H9 (cell line): ENCODE data around the gene DNMBP. TPM values are rescaled to one million over a fixed set of nuclear protein-coding genes. Genes with fewer than 3 reads are reported as not detected.
A peak's percentile ranks its signal among the peaks of the same experiment; 100 is the strongest.

Source experiments
- DNase-seq: peaks from one replicate; pipeline ENCODE4 v3.0.0-alpha.2; 2017
- H2AFZ ChIP-seq: one replicate; pipeline ENCODE4 v1.6.1; 2013; ENCODE audit warnings: mild to moderate bottlenecking, low read length, control low read depth, moderate library complexity
- H2AK5ac ChIP-seq: 2 replicates; pipeline ENCODE4 v1.6.1; 2013; ENCODE audit warnings: low read length, control low read depth, mixed read lengths; ENCODE audit not compliant: insufficient read length
- H2BK120ac ChIP-seq: one replicate; pipeline ENCODE4 v1.6.1; 2013; ENCODE audit warnings: low read depth, mild to moderate bottlenecking, low read length, control low read depth, inconsistent platforms; ENCODE audit not compliant: poor library complexity, severe bottlenecking
- H2BK12ac ChIP-seq: 2 replicates; pipeline ENCODE4 v1.6.1; 2013; ENCODE audit warnings: low read length, control low read depth, mixed read lengths, low read depth; ENCODE audit not compliant: insufficient read length
- H2BK15ac ChIP-seq: 2 replicates; pipeline ENCODE4 v1.6.1; 2013; ENCODE audit warnings: low read depth, low read length, control low read depth
- H2BK20ac ChIP-seq: one replicate; pipeline ENCODE4 v1.6.1; 2013; ENCODE audit warnings: low read depth, mild to moderate bottlenecking, low read length, control low read depth, inconsistent platforms; ENCODE audit not compliant: poor library complexity, severe bottlenecking
- H2BK5ac ChIP-seq: 2 replicates; pipeline ENCODE4 v1.6.1; 2013; ENCODE audit warnings: low read length, control low read depth, mixed read lengths; ENCODE audit not compliant: insufficient read length
- H3K14ac ChIP-seq: 2 replicates; pipeline ENCODE4 v1.6.1; 2013; ENCODE audit warnings: low read length, control low read depth; ENCODE audit not compliant: insufficient read depth
- H3K18ac ChIP-seq: 2 replicates; pipeline ENCODE4 v1.6.1; 2013; ENCODE audit warnings: low read depth, mild to moderate bottlenecking, mixed read lengths, low read length, control low read depth; ENCODE audit not compliant: insufficient read length
- H3K23ac ChIP-seq: 2 replicates; pipeline ENCODE4 v1.6.1; 2013; ENCODE audit warnings: low read length, control low read depth, mixed read lengths, low read depth; ENCODE audit not compliant: insufficient read length
- H3K23me2 ChIP-seq: 2 replicates; pipeline ENCODE4 v1.6.1; 2013; ENCODE audit warnings: low read depth, mild to moderate bottlenecking, mixed read lengths, low read length, control low read depth; ENCODE audit not compliant: insufficient read length, poor library complexity, severe bottlenecking
- H3K27ac ChIP-seq: 2 replicates; pipeline ENCODE4 v1.5.1; 2013; ENCODE audit warnings: low read length, control low read depth, mixed read lengths, low read depth; ENCODE audit not compliant: insufficient read length
- H3K27me3 ChIP-seq: 2 replicates; pipeline ENCODE4 v1.6.1; 2013; ENCODE audit warnings: low read length, control low read depth, inconsistent platforms; ENCODE audit not compliant: insufficient read depth
- H3K4ac ChIP-seq: 2 replicates; pipeline ENCODE4 v1.6.1; 2013; ENCODE audit warnings: low read depth, mild to moderate bottlenecking, control low read depth, inconsistent platforms, low read length, moderate library complexity
- H3K4me1 ChIP-seq: 2 replicates; pipeline ENCODE4 v1.6.1; 2013; ENCODE audit warnings: low read length, control low read depth, inconsistent platforms; ENCODE audit not compliant: insufficient read depth
- H3K4me2 ChIP-seq: 2 replicates; pipeline ENCODE4 v1.6.1; 2013; ENCODE audit warnings: low read length, control low read depth, mixed read lengths; ENCODE audit not compliant: insufficient read length, insufficient read depth
- H3K56ac ChIP-seq: 2 replicates; pipeline ENCODE4 v1.6.1; 2013; ENCODE audit warnings: low read depth, mild to moderate bottlenecking, mixed read lengths, low read length, control low read depth; ENCODE audit not compliant: insufficient read length
- H3K79me1 ChIP-seq: 2 replicates; pipeline ENCODE4 v1.6.1; 2013; ENCODE audit warnings: low read depth, mild to moderate bottlenecking, moderate library complexity, low read length, control low read depth, inconsistent platforms; ENCODE audit not compliant: insufficient read depth, poor library complexity, severe bottlenecking
- H3K79me2 ChIP-seq: 2 replicates; pipeline ENCODE4 v1.6.1; 2013; ENCODE audit warnings: low read length, control low read depth, inconsistent platforms; ENCODE audit not compliant: insufficient read depth
- H3K9ac ChIP-seq: 2 replicates; pipeline ENCODE4 v1.6.1; 2013; ENCODE audit warnings: low read length, control low read depth, mixed read lengths; ENCODE audit not compliant: insufficient read length; ENCODE audit errors: extremely low read depth
- H3K9me3 ChIP-seq: one replicate; pipeline ENCODE4 v1.6.1; 2013; ENCODE audit warnings: low read depth, low read length, inconsistent platforms; ENCODE audit not compliant: control insufficient read depth
- H3T11ph ChIP-seq: one replicate; pipeline ENCODE4 v1.6.1; 2013; ENCODE audit warnings: mild to moderate bottlenecking, low read length, control low read depth, inconsistent platforms
- H4K20me1 ChIP-seq: one replicate; pipeline ENCODE4 v1.6.1; 2013; ENCODE audit not compliant: control insufficient read depth, insufficient read length, insufficient read depth
- H4K5ac ChIP-seq: 2 replicates; pipeline ENCODE4 v1.6.1; 2013; ENCODE audit warnings: low read depth, mild to moderate bottlenecking, mixed read lengths, low read length, control low read depth; ENCODE audit not compliant: insufficient read length
- H4K8ac ChIP-seq: replicated peaks from 2 replicates; pipeline ENCODE4 v1.6.1; 2013; ENCODE audit warnings: low read length, control low read depth, mixed read lengths, low read depth; ENCODE audit not compliant: insufficient read length
- H4K91ac ChIP-seq: 2 replicates; pipeline ENCODE4 v1.6.1; 2013; ENCODE audit warnings: low read depth, mild to moderate bottlenecking, moderate library complexity, mixed read lengths, low read length, control low read depth; ENCODE audit not compliant: insufficient read length
- H3K27ac Mint-ChIP-seq, 3 experiments: 2 replicates in 2 of 3; 3 replicates in 1 of 3; pipeline ENCODE4 v1.8.0; 2020 to 2021; ENCODE audit warnings: mixed read lengths in 3 of 3, mild to moderate bottlenecking in 1 of 3, moderate library complexity in 1 of 3
- H3K27me3 Mint-ChIP-seq: 2 replicates; pipeline ENCODE4 v1.8.0; 2021; ENCODE audit warnings: low read depth, mild to moderate bottlenecking, moderate library complexity, mixed read lengths
- H3K36me3 Mint-ChIP-seq, 3 experiments: 2 replicates in 2 of 3; 3 replicates in 1 of 3; pipeline ENCODE4 v1.8.0; 2020 to 2021; ENCODE audit warnings: low read depth in 3 of 3, mixed read lengths in 3 of 3; ENCODE audit not compliant: insufficient read depth in 1 of 3
- H3K4me1 Mint-ChIP-seq, 2 experiments: 2 replicates each; pipeline ENCODE4 v1.8.0; 2020; ENCODE audit warnings: mixed read lengths in 2 of 2
- H3K4me3 Mint-ChIP-seq, 2 experiments: 2 replicates in 1 of 2; 3 replicates in 1 of 2; pipeline ENCODE4 v1.8.0; 2020 to 2021; ENCODE audit warnings: mild to moderate bottlenecking in 2 of 2, mixed read lengths in 2 of 2, moderate library complexity in 1 of 2
- H3K9me3 Mint-ChIP-seq, 2 experiments: 2 replicates in 1 of 2; 3 replicates in 1 of 2; pipeline ENCODE4 v1.8.0; 2020; ENCODE audit warnings: mild to moderate bottlenecking in 2 of 2, mixed read lengths in 2 of 2, moderate library complexity in 1 of 2
- CTCF ChIP-seq: fragments of 200-600 bp; sonication (generic); conservative IDR thresholded peaks from 3 replicates; pipeline ENCODE4 v1.8.0; 2021; ENCODE audit warnings: antibody characterized with exemption, mild to moderate bottlenecking
- WGBS: extraction: QIAGEN DNeasy Blood & Tissue Kit; methylation state at CpG from one replicate; pipeline ENCODE4 v1.1.7; 2013; ENCODE audit warnings: missing lambda C conversion rate, low lambda C conversion rate, mixed read lengths; ENCODE audit not compliant: insufficient read length; ENCODE audit errors: extremely low coverage; 5-methylcytosine and 5-hydroxymethylcytosine counted together
- total RNA-seq: library from RNA; stranded (reverse); gene quantifications from 2 replicates; pipeline ENCODE4 v1.2.1, GENCODE V29; 2021

Gene DNMBP
- total RNA-seq, 1 experiment from 2014 or later, result 25.6 TPM

GRCh38 chr10:100008142-100008522 lies 1.6 kb downstream of the DNMBP start:
- Histone ChIP-seq H3K27ac (no peak overlapping the region), H3K23ac (no peak overlapping the region), H3K79me2 (no peaks in the 10 kb centered on the region), H3K4me2 (no peak overlapping the region), H3K27me3 (no peaks in the 10 kb centered on the region), H3K56ac (no peak overlapping the region), H2BK5ac (no peak overlapping the region), H4K8ac (no peak overlapping the region), H3K23me2 (peaks cover 9% of the 10 kb centered on the region), H4K91ac (no peak overlapping the region), H3K9me3 (no peaks in the 10 kb centered on the region), H2BK12ac (no peak overlapping the region), H2BK15ac (no peak overlapping the region), H3K9ac (no peak overlapping the region), H3K14ac (no peak overlapping the region), H4K20me1 (no peaks in the 10 kb centered on the region), H2AK5ac (no peak overlapping the region), H3K4me1 (no peaks in the 10 kb centered on the region; the same call in 1 of the 2 replicates), H3K4ac (no peak overlapping the region), H4K5ac (no peak overlapping the region), H3T11ph (no peak overlapping the region), H3K79me1 (no peaks in the 10 kb centered on the region), H2BK120ac (no peak overlapping the region), H2BK20ac (no peak overlapping the region), H3K18ac (no peak overlapping the region), H2AFZ (no peak overlapping the region)
- H3K27ac Mint-ChIP-seq, result no peak overlapping the region
- H3K4me3 Mint-ChIP-seq, result peak overlapping the region; percentile 77 to 85
- no peak for TF ChIP-seq CTCF
- no peak for DNase-seq
- WGBS, result no CpG with 5 or more reads among the region's 6 CpGs
- H3K9me3 Mint-ChIP-seq, result no peaks in the 10 kb centered on the region; a peak in 2 of 5 replicates
- no peaks in the 10 kb centered on the region; a peak in 1 of 7 replicates for H3K36me3 Mint-ChIP-seq
- H3K4me1 Mint-ChIP-seq, result peaks cover 37 to 42% of the 10 kb centered on the region in 2 experiments
- H3K27me3 Mint-ChIP-seq, result peaks cover 13% of the 10 kb centered on the region
